Fibroblast of lung (primary cell): Measurements from ENCODE around the gene SIGLEC9. TPM values are rescaled to one million over a fixed set of nuclear protein-coding genes. Genes with fewer than 3 reads are reported as not detected.

Experiments
- DNase-seq, 2 donors: peaks; one replicate each; pipeline versions ENCODE4 v3.0.0 to v3.0.0-alpha.2; 2010; ENCODE audit warnings: low read depth in 2 of 2
- H2AFZ ChIP-seq: 2 replicates; pipeline ENCODE4 v1.5.1; 2012; ENCODE audit warnings: low read length, control low read depth, inconsistent platforms
- H3K27ac ChIP-seq: 2 replicates; pipeline ENCODE4 v1.5.1; 2011; ENCODE audit warnings: low read length, control low read depth; ENCODE audit not compliant: insufficient read depth
- H3K27me3 ChIP-seq: 2 replicates; pipeline ENCODE4 v1.5.1; 2011; ENCODE audit warnings: mild to moderate bottlenecking, low read length; ENCODE audit not compliant: control insufficient read depth, insufficient read depth
- H3K36me3 ChIP-seq: 2 replicates; pipeline ENCODE4 v1.5.1; 2011; ENCODE audit warnings: low read length; ENCODE audit not compliant: control insufficient read depth, insufficient read depth
- H3K4me1 ChIP-seq: 2 replicates; pipeline ENCODE4 v1.5.1; 2011; ENCODE audit warnings: low read length; ENCODE audit not compliant: control insufficient read depth, insufficient read depth; ENCODE audit errors: extremely low read depth
- H3K4me2 ChIP-seq: 2 replicates; pipeline ENCODE4 v1.5.1; 2011; ENCODE audit warnings: low read length, control low read depth; ENCODE audit not compliant: insufficient read depth; ENCODE audit errors: extremely low read depth
- H3K4me3 ChIP-seq, 4 experiments: fragments of 200-600 bp in 1 of 4; sonication (generic) in 1 of 4; replicated peaks in 1 of 4; 2 replicates each; pipeline ENCODE4 v1.5.1; 2011 to 2016; ENCODE audit warnings: low read length in 4 of 4, low read depth in 3 of 4, mild to moderate bottlenecking in 3 of 4, control low read depth in 2 of 4, inconsistent platforms in 1 of 4, mixed read lengths in 1 of 4; ENCODE audit not compliant: insufficient read depth in 1 of 4; ENCODE audit errors: control extremely low read depth in 1 of 4
- H3K79me2 ChIP-seq: 2 replicates; pipeline ENCODE4 v1.5.1; 2012; ENCODE audit warnings: mild to moderate bottlenecking, low read length, inconsistent platforms; ENCODE audit not compliant: control insufficient read depth, insufficient read depth
- H3K9ac ChIP-seq: 2 replicates; pipeline ENCODE4 v1.5.1; 2011; ENCODE audit warnings: mild to moderate bottlenecking, low read length, control low read depth; ENCODE audit not compliant: insufficient read depth
- H3K9me3 ChIP-seq: 2 replicates; pipeline ENCODE4 v1.5.1; 2012; ENCODE audit warnings: low read depth, low read length; ENCODE audit not compliant: control insufficient read depth, insufficient read depth
- H4K20me1 ChIP-seq: 2 replicates; pipeline ENCODE4 v1.5.1; 2011; ENCODE audit warnings: low read length; ENCODE audit not compliant: control insufficient read depth, insufficient read depth; ENCODE audit errors: extremely low read depth
- CTCF ChIP-seq, 2 donors: IDR thresholded peaks in 1 of 2; conservative IDR thresholded peaks in 1 of 2; 1 replicate in 1 of 2; 2 replicates in 1 of 2; pipeline ENCODE4 v1.5.1; 2011 to 2012; ENCODE audit warnings: low read length in 2 of 2, control low read depth in 1 of 2, inconsistent platforms in 1 of 2, low read depth in 1 of 2, mild to moderate bottlenecking in 1 of 2
- EZH2 ChIP-seq: IDR thresholded peaks from 2 replicates; pipeline ENCODE4 v1.5.1; 2012; ENCODE audit warnings: low read length, control low read depth, mild to moderate bottlenecking; ENCODE audit errors: missing control alignments
- polyA plus RNA-seq, 2 donors: library from polyadenylated mRNA; depleted of rRNA in 1 of 2; stranded (reverse) in 1 of 2; unstranded in 1 of 2; fragments of >200 nt; gene quantifications; 2 replicates each; pipeline ENCODE4 v1.2.1, GENCODE V29; 2011 to 2012; ENCODE audit warnings: missing spikeins in 1 of 2
- total RNA-seq: library from RNA; depleted of rRNA; stranded (reverse); fragments of >200 nt; gene quantifications from 2 replicates; pipeline ENCODE4 v1.2.1, GENCODE V29; 2014

The SIGLEC9 gene
- total and polyA plus RNA-seq, 2 donors (not counting 1 experiment from before 2014, with no cell fraction given): not detected

DNA sequence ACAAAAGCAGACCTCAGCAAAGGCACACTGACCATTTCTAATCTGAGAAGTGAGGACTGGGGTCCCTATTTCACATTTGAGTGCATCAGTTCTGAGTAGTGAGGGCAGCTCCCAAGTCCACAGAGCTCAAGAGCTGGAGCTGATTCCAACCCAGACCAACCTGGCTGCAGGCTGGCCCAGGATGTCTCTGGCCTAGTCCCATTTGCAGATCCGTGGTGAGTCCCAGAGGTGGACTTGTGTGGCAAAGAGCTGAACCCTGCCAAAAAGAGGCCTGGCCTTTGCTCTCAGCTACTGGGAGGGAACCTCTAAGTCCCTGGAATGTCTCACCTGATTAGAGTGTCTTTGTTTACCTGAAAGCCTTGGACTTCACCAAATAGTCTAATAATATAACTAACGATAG lies 32.0 kb downstream of the SIGLEC9 start:
- Histone ChIP-seq H3K36me3 (no peaks in the 10 kb centered on the region), H3K9ac (no peak overlapping the region), H3K27me3 (no peaks in the 10 kb centered on the region), H3K9me3 (no peaks in the 10 kb centered on the region), H3K27ac (no peak overlapping the region), H3K4me3 (no peak overlapping the region), H3K4me2 (no peak overlapping the region), H2AFZ (no peak overlapping the region), H3K79me2 (no peaks in the 10 kb centered on the region), H3K4me1 (no peaks in the 10 kb centered on the region), H4K20me1 (no peaks in the 10 kb centered on the region)
- no peak for TF ChIP-seq CTCF (conservative IDR thresholded peaks at IDR 0.05 in 1 of 2, IDR thresholded peaks at IDR 0.05 in 1 of 2; ENCODE audit: low read depth in 1 of 2, low read length in 2 of 2)
- no peak for TF ChIP-seq EZH2
- no peak for DNase-seq

- H3K27me3 ChIP-seq: no peaks in the 10 kb centered on the region
- no peaks in the 10 kb centered on the region for H4K20me1 ChIP-seq
- no peak for DNase-seq
- H3K36me3 ChIP-seq: no peaks in the 10 kb centered on the region
- TF ChIP-seq EZH2 (no peak), CTCF (conservative IDR thresholded peaks at IDR 0.05 in 1 of 2, IDR thresholded peaks at IDR 0.05 in 1 of 2; ENCODE audit: low read depth in 1 of 2, low read length in 2 of 2) (no peak)
- H3K4me1 ChIP-seq: no peaks in the 10 kb centered on the region
- H3K9me3 ChIP-seq: no peaks in the 10 kb centered on the region
- H3K79me2 ChIP-seq: no peaks in the 10 kb centered on the region
- H3K9ac ChIP-seq: no peak overlapping the region
- no peak overlapping the region for H3K4me2 ChIP-seq
- no peak overlapping the region for H3K27ac ChIP-seq
- H3K4me3 ChIP-seq: no peak overlapping the region
- H2AFZ ChIP-seq: no peak overlapping the region
Observed at GRCh38 chr19:51157265-51157664, 32.6 kb downstream of the SIGLEC9 start.

- no peak overlapping the region for H3K4me2 ChIP-seq
- DNase-seq: peak in 1 of 2 donors; percentile 13
Observed at GRCh38 chr19:51158474-51159129, 33.9 kb downstream of the SIGLEC9 start.

More at GRCh38 chr19:51158474-51159129, 33.9 kb downstream of the SIGLEC9 start:
- Histone ChIP-seq H3K4me3 (no peak overlapping the region), H4K20me1 (no peaks in the 10 kb centered on the region), H3K9ac (no peak overlapping the region), H3K36me3 (no peaks in the 10 kb centered on the region), H3K27ac (no peak overlapping the region), H3K27me3 (no peaks in the 10 kb centered on the region), H2AFZ (no peak overlapping the region), H3K4me1 (no peaks in the 10 kb centered on the region), H3K9me3 (no peaks in the 10 kb centered on the region), H3K79me2 (no peaks in the 10 kb centered on the region)
- TF ChIP-seq CTCF (conservative IDR thresholded peaks at IDR 0.05 in 1 of 2, IDR thresholded peaks at IDR 0.05 in 1 of 2; ENCODE audit: low read depth in 1 of 2, low read length in 2 of 2) (peak; percentile 49 to 77), EZH2 (no peak)
